Neuronal stem cell (in vitro differentiated cells): ENCODE data around the gene ZMYND11.

Experiments
- DNase-seq: peaks from one replicate; pipeline ENCODE4 v3.0.0-alpha.2; 2013; ENCODE audit warnings: low spot score
- H2AFZ ChIP-seq: one replicate; pipeline ENCODE4 v1.6.1; 2013; ENCODE audit warnings: mild to moderate bottlenecking, low read length, inconsistent platforms
- H2AK5ac ChIP-seq: 2 replicates; pipeline ENCODE4 v1.6.1; 2013; ENCODE audit warnings: low read depth, mild to moderate bottlenecking, inconsistent platforms, low read length, moderate library complexity, mixed read lengths
- H2BK120ac ChIP-seq: 2 replicates; pipeline ENCODE4 v1.6.1; 2013; ENCODE audit warnings: low read depth, mild to moderate bottlenecking, inconsistent platforms, low read length, moderate library complexity, mixed read lengths
- H2BK12ac ChIP-seq: one replicate; pipeline ENCODE4 v1.6.1; 2013; ENCODE audit warnings: low read length, inconsistent platforms
- H2BK15ac ChIP-seq: 2 replicates; pipeline ENCODE4 v1.6.1; 2013; ENCODE audit warnings: mild to moderate bottlenecking, low read length, inconsistent platforms, mixed read lengths
- H2BK5ac ChIP-seq: one replicate; pipeline ENCODE4 v1.6.1; 2013; ENCODE audit warnings: inconsistent platforms, mild to moderate bottlenecking, low read length, moderate library complexity
- H3K14ac ChIP-seq: one replicate; pipeline ENCODE4 v1.6.1; 2013; ENCODE audit warnings: low read length, inconsistent platforms
- H3K18ac ChIP-seq: 2 replicates; pipeline ENCODE4 v1.6.1; 2013; ENCODE audit warnings: low read length, inconsistent platforms
- H3K23ac ChIP-seq: 2 replicates; pipeline ENCODE4 v1.6.1; 2013; ENCODE audit warnings: low read depth, mild to moderate bottlenecking, mixed read lengths, low read length, inconsistent platforms; ENCODE audit not compliant: poor library complexity
- H3K27ac ChIP-seq: replicated peaks from 3 replicates; pipeline ENCODE4 v1.5.1; 2013; ENCODE audit warnings: low read length, inconsistent platforms
- H3K27me3 ChIP-seq, 3 experiments: 2 replicates each; pipeline ENCODE4 v1.6.1; 2013; ENCODE audit warnings: low read length in 3 of 3, mild to moderate bottlenecking in 2 of 3, inconsistent platforms in 1 of 3, low read depth in 1 of 3, mixed read lengths in 1 of 3, moderate library complexity in 1 of 3; ENCODE audit not compliant: control insufficient read depth in 3 of 3, insufficient read depth in 3 of 3
- H3K36me3 ChIP-seq, 2 donors: replicated peaks in 1 of 2; 2 replicates each; pipeline ENCODE4 v1.6.1; 2013; ENCODE audit warnings: low read length in 2 of 2; ENCODE audit not compliant: control insufficient read depth in 2 of 2, insufficient read depth in 2 of 2
- H3K4ac ChIP-seq: 2 replicates; pipeline ENCODE4 v1.6.1; 2013; ENCODE audit warnings: inconsistent platforms, mild to moderate bottlenecking, low read length, moderate library complexity
- H3K4me1 ChIP-seq, 2 donors: 1 replicate in 1 of 2; 2 replicates in 1 of 2; pipeline ENCODE4 v1.6.1; 2013; ENCODE audit warnings: low read length in 2 of 2, low read depth in 1 of 2; ENCODE audit not compliant: control insufficient read depth in 2 of 2, insufficient read depth in 1 of 2
- H3K4me2 ChIP-seq: one replicate; pipeline ENCODE4 v1.6.1; 2013; ENCODE audit warnings: mild to moderate bottlenecking, low read length, inconsistent platforms; ENCODE audit not compliant: insufficient read depth, poor library complexity, severe bottlenecking
- H3K4me3 ChIP-seq, 2 donors: 2 replicates each; pipeline ENCODE4 v1.5.1; 2013; ENCODE audit warnings: low read length in 2 of 2, mild to moderate bottlenecking in 2 of 2, inconsistent platforms in 1 of 2, moderate library complexity in 1 of 2
- H3K79me1 ChIP-seq: one replicate; pipeline ENCODE4 v1.6.1; 2013; ENCODE audit warnings: low read depth, mild to moderate bottlenecking, inconsistent platforms, low read length, moderate library complexity
- H3K9ac ChIP-seq: one replicate; pipeline ENCODE4 v1.6.1; 2013; ENCODE audit warnings: mild to moderate bottlenecking, low read depth, low read length, inconsistent platforms; ENCODE audit not compliant: poor library complexity
- H3K9me3 ChIP-seq, 2 donors: replicated peaks in 1 of 2; 2 replicates each; pipeline versions ENCODE3 to v1.6.1; 2013; ENCODE audit warnings: low read length in 2 of 2, mild to moderate bottlenecking in 2 of 2, inconsistent platforms in 1 of 2, low read depth in 1 of 2, mixed read lengths in 1 of 2, moderate library complexity in 1 of 2; ENCODE audit not compliant: control insufficient read depth in 2 of 2, insufficient read depth in 1 of 2
- H4K8ac ChIP-seq: one replicate; pipeline ENCODE4 v1.6.1; 2013; ENCODE audit warnings: low read depth, mild to moderate bottlenecking, inconsistent platforms, low read length, moderate library complexity
- H4K91ac ChIP-seq: one replicate; pipeline ENCODE4 v1.6.1; 2013; ENCODE audit warnings: low read length, low read depth, mild to moderate bottlenecking, inconsistent platforms; ENCODE audit not compliant: poor library complexity
- WGBS, 2 donors: extraction: QIAGEN DNeasy Blood & Tissue Kit; methylation state at CpG; one replicate each; pipeline ENCODE4 v1.1.7; 2013; ENCODE audit warnings: missing lambda C conversion rate in 2 of 2, mixed read lengths in 1 of 2; ENCODE audit not compliant: insufficient read length in 2 of 2, insufficient replicate concordance in 1 of 2; ENCODE audit errors: extremely low coverage in 2 of 2; 5-methylcytosine and 5-hydroxymethylcytosine counted together

ZMYND11 gene

GRCh38 chr10:210297-210696 is 75.0 kb downstream of the ZMYND11 start:
- no CpG with 5 or more reads among the region's 5 CpGs for WGBS, 2 donors
- H3K18ac ChIP-seq = no peak overlapping the region

GRCh38 chr10:215444-215843 is 80.2 kb downstream of the ZMYND11 start:
- Histone ChIP-seq H2BK120ac (no peak overlapping the region), H3K14ac (no peak overlapping the region), H3K4me3 (no peak overlapping the region), H3K18ac (no peak overlapping the region), H3K36me3 (peaks cover 0 to 56% of the 10 kb centered on the region in 2 donors), H2BK12ac (no peak overlapping the region), H3K4ac (no peak overlapping the region), H3K9ac (no peak overlapping the region), H2AK5ac (no peak overlapping the region), H4K91ac (no peak overlapping the region), H3K9me3 (no peaks in the 10 kb centered on the region), H3K4me1 (no peaks in the 10 kb centered on the region), H2AFZ (no peak overlapping the region), H3K4me2 (no peak overlapping the region), H2BK5ac (no peak overlapping the region), H4K8ac (no peak overlapping the region), H3K79me1 (no peaks in the 10 kb centered on the region), H3K27ac (no peak overlapping the region), H3K27me3 (no peaks in the 10 kb centered on the region), H2BK15ac (no peak overlapping the region), H3K23ac (no peak overlapping the region)
- WGBS, 2 donors = no CpG with 5 or more reads among the region's 4 CpGs
- no peak for DNase-seq

More at GRCh38 chr10:210297-210696, 75.0 kb downstream of the ZMYND11 start:
- no peak overlapping the region for H3K14ac ChIP-seq
- H3K79me1 ChIP-seq = no peaks in the 10 kb centered on the region
- no peaks in the 10 kb centered on the region for H3K4me1 ChIP-seq
- H3K4me3 ChIP-seq = no peak overlapping the region
- no peak overlapping the region for H3K23ac ChIP-seq
- H3K27me3 ChIP-seq = no peaks in the 10 kb centered on the region
- H3K27ac ChIP-seq = no peak overlapping the region
- H3K9me3 ChIP-seq = peaks cover 0 to 11% of the 10 kb centered on the region in 2 donors
- H2BK15ac ChIP-seq = no peak overlapping the region
- H2AK5ac ChIP-seq = no peak overlapping the region
- no peak overlapping the region for H2BK5ac ChIP-seq
- H2BK12ac ChIP-seq = no peak overlapping the region
- no peak overlapping the region for H3K9ac ChIP-seq
- H4K91ac ChIP-seq = no peak overlapping the region
- DNase-seq = no peak
- H4K8ac ChIP-seq = no peak overlapping the region
- H3K4ac ChIP-seq = peak overlapping the region; percentile 84
- peaks cover 2 to 54% of the 10 kb centered on the region in 2 donors for H3K36me3 ChIP-seq
- no peak overlapping the region for H3K4me2 ChIP-seq
- H2AFZ ChIP-seq = no peak overlapping the region
- H2BK120ac ChIP-seq = no peak overlapping the region

- WGBS, 2 donors = no CpG with 5 or more reads among the region's 1 CpG
Measured at GRCh38 chr10:218798-219197, 83.5 kb downstream of the ZMYND11 start.

GRCh38 chr10:219731-220472 is 84.6 kb downstream of the ZMYND11 start:
- no peak overlapping the region for H3K18ac ChIP-seq
- H2BK15ac ChIP-seq = no peak overlapping the region
- H3K9ac ChIP-seq = no peak overlapping the region
- H3K4me2 ChIP-seq = no peak overlapping the region
- no CpG with 5 or more reads among the region's 2 CpGs for WGBS, 2 donors
- no peak overlapping the region for H2BK12ac ChIP-seq
- H3K27ac ChIP-seq = no peak overlapping the region
- DNase-seq = no peak
- no peaks in the 10 kb centered on the region for H3K27me3 ChIP-seq
- no peak overlapping the region for H3K23ac ChIP-seq
- no peak overlapping the region for H2BK5ac ChIP-seq
- peaks cover 0 to 37% of the 10 kb centered on the region in 2 donors for H3K36me3 ChIP-seq
- no peak overlapping the region for H2AFZ ChIP-seq
- no peak overlapping the region for H3K4ac ChIP-seq
- no peak overlapping the region for H3K14ac ChIP-seq
- no peak overlapping the region for H3K4me3 ChIP-seq
- H4K8ac ChIP-seq = no peak overlapping the region
- H4K91ac ChIP-seq = no peak overlapping the region
- H3K9me3 ChIP-seq = no peaks in the 10 kb centered on the region
- H2AK5ac ChIP-seq = no peak overlapping the region
- H3K4me1 ChIP-seq = no peaks in the 10 kb centered on the region
- no peak overlapping the region for H2BK120ac ChIP-seq
- H3K79me1 ChIP-seq = no peaks in the 10 kb centered on the region

More at GRCh38 chr10:218798-219197, 83.5 kb downstream of the ZMYND11 start:
- no peak overlapping the region for H2BK12ac ChIP-seq
- no peak overlapping the region for H3K4me3 ChIP-seq
- H3K14ac ChIP-seq = no peak overlapping the region
- H4K91ac ChIP-seq = no peak overlapping the region
- H3K23ac ChIP-seq = no peak overlapping the region
- H3K9ac ChIP-seq = no peak overlapping the region
- no peak overlapping the region for H2AFZ ChIP-seq
- H3K79me1 ChIP-seq = no peaks in the 10 kb centered on the region
- H3K27me3 ChIP-seq = no peaks in the 10 kb centered on the region
- H4K8ac ChIP-seq = no peak overlapping the region
- H3K36me3 ChIP-seq = peaks cover 0 to 41% of the 10 kb centered on the region in 2 donors
- no peaks in the 10 kb centered on the region for H3K9me3 ChIP-seq
- no peak for DNase-seq
- no peak overlapping the region for H2AK5ac ChIP-seq
- no peak overlapping the region for H3K4ac ChIP-seq
- H3K4me1 ChIP-seq = no peaks in the 10 kb centered on the region
- H2BK5ac ChIP-seq = no peak overlapping the region
- H3K4me2 ChIP-seq = no peak overlapping the region
- H2BK120ac ChIP-seq = no peak overlapping the region
- H2BK15ac ChIP-seq = no peak overlapping the region
- no peak overlapping the region for H3K18ac ChIP-seq
- H3K27ac ChIP-seq = no peak overlapping the region
